HG03139 (cell line): ENCODE measurements around the gene PHLDB2.

Source experiments
- ATAC-seq: cut with Tn5 transposase; IDR thresholded peaks from one replicate; pipeline ENCODE4 v1.9.1; 2021; ENCODE audit not compliant: unreplicated experiment

The PHLDB2 gene

GRCh38 chr3:111881480-111881879 is 22.4 kb downstream of the PHLDB2 start:
- ATAC-seq, result no peak

GRCh38 chr3:111882194-111882593 is 23.1 kb downstream of the PHLDB2 start:
- ATAC-seq, result no peak

- peak; percentile 100 for ATAC-seq
These were observed 23.7 kb downstream of the PHLDB2 start for GRCh38 chr3:111882799-111883198.

DNA sequence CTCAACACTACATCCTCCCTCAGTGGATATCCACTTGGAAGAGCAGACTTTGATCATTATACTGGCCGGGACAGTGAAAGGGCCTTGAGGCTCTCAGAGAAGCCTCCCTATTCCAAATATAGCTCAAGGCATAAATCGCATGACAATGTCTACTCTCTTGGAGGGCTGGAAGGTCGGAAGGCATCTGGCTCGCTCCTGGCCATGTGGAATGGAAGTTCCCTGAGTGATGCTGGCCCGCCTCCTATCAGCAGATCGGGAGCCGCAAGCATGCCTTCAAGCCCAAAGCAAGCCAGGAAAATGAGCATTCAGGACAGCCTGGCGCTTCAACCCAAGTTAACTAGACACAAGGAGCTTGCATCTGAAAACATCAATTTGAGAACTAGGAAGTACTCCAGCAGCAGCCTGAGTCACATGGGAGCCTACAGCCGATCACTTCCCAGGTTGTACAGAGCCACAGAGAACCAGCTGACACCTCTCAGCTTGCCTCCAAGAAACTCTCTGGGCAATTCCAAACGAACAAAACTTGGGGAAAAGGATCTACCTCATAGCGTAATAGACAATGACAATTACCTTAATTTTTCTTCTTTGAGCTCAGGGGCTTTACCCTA is 25.4 kb downstream of the PHLDB2 start:
- ATAC-seq, result no peak

- ATAC-seq, result no peak
These were observed 26.5 kb downstream of the PHLDB2 start for GRCh38 chr3:111885578-111885977.

DNA sequence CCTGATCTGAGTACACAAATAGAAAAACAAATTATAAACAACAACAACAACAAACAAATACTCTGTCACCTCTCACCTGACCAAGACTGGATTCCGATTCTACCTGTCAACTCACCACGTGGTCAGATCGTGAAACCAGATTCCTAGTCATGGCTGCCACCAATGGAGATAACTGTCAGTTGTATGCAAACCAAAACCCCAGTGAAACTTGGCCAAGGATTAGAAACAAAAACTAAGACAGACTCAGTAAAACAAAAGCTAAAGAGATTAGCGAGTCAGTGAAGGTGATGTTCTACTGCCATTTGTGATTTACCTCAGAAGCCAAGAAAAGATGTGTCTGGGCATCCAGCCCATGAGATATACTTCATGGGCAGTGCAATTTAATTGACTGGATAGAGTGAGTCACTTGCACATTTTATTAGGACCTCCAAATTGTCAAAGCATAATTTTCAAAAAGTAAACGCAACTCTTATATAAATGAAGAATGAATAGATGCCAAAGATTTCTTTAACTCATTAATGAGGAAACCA is 31.1 kb downstream of the PHLDB2 start:
- no peak for ATAC-seq

GRCh38 chr3:111892070-111892469 is 33.0 kb downstream of the PHLDB2 start:
- ATAC-seq, result no peak

DNA sequence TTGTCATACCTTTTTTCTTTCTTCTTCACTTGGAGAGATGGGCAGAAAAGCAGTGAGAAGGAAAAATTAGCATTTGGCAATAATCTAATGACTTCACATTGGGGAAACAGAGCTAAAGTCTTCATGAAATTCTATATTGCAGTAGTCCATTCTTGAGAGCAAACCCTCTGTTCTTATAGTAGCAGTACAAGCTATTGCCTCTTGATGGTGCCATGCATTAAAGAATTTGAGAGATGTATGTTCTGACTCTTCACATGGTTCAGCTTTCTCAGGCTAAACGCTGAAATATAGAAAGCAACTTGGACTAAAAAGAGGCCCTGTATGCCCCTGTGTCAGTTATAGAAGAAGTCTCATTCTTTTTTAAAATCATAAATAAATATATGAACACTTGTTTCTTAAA is 36.0 kb downstream of the PHLDB2 start:
- ATAC-seq, result no peak

GRCh38 chr3:111899966-111900365 is 40.9 kb downstream of the PHLDB2 start:
- ATAC-seq, result no peak

- no peak for ATAC-seq
These were observed 42.6 kb downstream of the PHLDB2 start for GRCh38 chr3:111901637-111902036.

DNA sequence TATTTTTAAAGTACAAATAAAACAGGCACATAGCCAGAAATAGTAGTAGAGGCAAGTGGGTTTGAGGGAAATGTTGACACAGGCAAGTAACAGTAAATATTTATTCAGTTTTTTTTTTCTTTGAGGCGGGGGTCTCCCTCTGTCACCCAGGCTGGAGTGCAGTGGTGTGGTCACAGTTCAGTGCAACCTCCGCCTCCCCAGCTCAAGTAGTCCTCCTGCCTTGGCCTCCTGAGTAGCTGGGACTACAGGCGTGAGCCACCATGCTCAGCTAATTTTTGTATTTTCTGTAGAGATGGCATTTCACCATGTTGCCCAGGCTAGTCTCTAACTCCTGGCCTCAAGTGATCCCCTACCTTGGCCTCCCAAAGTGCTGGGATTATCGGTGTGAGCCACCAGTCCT is 43.5 kb downstream of the PHLDB2 start:
- ATAC-seq, result no peak

DNA sequence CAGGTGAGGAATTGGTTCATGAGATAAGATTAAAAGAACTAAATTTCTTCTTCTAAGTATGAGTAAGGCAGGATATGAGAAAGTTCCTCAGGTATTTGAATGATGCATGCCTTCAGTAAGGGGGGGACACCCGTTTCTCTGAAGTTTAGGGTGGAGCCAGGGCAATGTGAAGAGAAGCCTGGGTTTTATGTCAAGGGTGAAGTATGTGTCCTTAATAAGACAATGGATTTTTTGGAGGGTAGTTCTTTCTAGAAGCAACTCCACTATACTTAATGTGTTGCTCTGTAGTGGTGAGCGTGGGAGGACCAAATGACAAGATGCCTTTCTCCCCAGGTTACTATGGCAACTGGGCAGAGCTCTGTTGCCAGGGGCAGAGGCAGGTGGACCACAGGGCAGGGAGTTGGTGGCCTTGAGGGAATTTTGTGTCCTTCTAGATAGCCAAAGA is 44.0 kb downstream of the PHLDB2 start:
- ATAC-seq, result no peak

- ATAC-seq, result no peak
These were observed 45.5 kb downstream of the PHLDB2 start for GRCh38 chr3:111904376-111905241.

DNA sequence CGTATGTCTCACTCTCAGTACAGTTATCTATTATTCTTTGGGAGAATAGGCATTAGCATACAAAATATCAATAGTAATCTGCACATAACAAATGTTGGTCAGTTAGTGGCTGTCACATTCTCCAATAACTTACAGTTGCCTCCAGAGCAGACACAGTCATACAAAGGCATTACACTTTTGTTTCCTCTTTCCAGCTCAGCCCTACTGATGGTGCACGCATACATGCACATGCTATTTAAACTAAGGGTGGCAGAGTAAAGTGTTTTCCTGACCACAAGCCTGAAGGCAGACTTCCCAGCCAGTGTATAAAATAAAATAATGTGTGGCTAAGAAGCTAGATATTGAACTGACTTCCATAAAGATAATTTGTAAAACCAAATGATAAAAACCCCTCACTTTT is 47.6 kb downstream of the PHLDB2 start:
- no peak for ATAC-seq

DNA sequence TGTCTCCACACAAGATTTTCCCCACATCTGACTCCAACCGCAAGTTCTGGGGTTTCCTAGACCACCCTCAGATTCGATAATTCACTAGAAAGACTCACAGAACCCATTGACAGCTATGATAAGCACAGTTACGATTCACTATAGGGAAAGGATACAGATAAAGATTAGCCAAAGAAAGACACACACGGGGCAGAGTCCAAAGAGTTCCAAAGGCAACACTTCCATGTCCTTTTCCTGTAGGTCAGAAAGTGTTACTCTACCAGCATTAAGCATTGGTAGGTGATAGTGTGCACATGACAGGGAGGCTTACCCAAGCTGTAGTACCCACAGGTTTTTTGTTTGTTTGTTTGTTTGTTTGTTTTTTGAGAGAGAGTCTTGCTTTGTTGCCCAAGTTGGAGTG is 48.1 kb downstream of the PHLDB2 start:
- ATAC-seq, result no peak

DNA sequence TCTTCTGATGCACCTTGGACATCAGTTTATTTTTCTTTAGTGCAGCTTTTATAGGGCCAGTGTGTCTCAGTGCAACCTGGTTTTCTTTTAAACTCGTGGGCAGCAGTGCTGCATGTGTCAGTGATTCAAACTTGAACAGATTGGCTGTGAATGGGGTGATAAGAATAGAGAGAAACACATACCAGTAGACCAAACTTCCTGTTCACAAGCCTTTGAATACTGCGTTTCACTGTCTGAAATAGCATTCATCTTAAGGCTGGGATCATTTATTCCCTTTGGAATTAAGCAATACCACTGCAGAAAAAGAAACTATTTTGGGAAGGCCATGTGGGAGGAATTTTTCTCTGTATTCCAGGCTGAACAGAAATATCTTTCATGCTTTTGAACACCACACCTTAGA is 51.7 kb downstream of the PHLDB2 start:
- ATAC-seq, result no peak

- no peak for ATAC-seq
These were observed 52.4 kb downstream of the PHLDB2 start for GRCh38 chr3:111911446-111911845.

DNA sequence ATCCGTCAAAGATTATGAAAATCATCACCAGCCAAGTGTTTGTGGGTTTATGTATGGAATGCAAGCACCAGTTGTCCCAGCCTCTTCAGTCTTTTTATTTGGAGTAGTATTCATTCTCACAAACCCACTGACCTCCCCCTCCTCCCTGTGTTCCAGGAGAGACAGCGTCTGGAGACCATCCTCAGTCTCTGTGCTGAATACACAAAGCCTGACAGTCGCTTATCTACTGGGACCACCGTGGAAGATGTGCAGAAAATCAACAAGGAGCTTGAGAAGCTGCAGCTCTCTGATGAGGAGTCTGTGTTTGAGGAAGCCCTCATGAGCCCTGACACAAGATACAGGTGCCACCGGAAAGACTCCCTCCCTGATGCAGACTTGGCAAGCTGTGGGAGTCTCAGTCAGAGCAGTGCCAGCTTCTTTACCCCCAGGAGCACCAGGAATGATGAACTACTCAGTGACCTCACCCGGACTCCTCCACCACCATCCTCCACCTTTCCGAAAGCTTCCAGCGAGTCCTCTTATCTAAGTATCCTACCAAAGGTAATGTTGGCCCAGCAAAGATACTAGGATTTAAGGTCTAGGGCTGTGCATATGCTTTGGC is 54.2 kb downstream of the PHLDB2 start:
- no peak for ATAC-seq

- ATAC-seq, result no peak
These were observed 56.8 kb downstream of the PHLDB2 start for GRCh38 chr3:111915905-111916304.

DNA sequence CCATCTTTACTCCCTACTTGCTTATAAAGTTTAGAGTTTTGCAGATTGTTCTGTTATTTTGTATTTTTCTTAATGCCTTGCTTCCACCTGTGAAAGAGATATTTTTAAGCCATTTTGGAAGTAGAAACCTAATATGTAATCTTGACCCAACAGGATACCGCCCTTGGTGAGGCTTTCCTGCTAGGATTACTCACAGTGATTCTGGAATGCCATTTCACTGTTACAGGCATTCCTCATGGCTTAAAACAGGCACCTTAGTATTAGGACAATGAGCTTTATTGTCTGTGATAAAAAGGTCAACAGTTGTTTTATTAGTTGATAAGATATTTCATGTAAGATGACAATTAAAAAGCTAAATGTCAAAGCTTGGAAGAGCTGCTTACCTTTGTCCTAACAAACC is 58.2 kb downstream of the PHLDB2 start:
- no peak for ATAC-seq

- ATAC-seq, result no peak
These were observed 60.5 kb downstream of the PHLDB2 start for GRCh38 chr3:111919370-111920065.
